Measurements from ENCODE around the gene CCDC183. TPM values are rescaled to one million over a fixed set of nuclear protein-coding genes. Genes with fewer than 3 reads are reported as not detected.
"Not testable (repeated sequence)": the region's sequence is repeated elsewhere in the genome, so short reads cannot be mapped to it uniquely, and the experiment has no call there.

CCDC183 gene
- total RNA-seq, 1 donor from 2014 or later, result 0.06 TPM

DNA sequence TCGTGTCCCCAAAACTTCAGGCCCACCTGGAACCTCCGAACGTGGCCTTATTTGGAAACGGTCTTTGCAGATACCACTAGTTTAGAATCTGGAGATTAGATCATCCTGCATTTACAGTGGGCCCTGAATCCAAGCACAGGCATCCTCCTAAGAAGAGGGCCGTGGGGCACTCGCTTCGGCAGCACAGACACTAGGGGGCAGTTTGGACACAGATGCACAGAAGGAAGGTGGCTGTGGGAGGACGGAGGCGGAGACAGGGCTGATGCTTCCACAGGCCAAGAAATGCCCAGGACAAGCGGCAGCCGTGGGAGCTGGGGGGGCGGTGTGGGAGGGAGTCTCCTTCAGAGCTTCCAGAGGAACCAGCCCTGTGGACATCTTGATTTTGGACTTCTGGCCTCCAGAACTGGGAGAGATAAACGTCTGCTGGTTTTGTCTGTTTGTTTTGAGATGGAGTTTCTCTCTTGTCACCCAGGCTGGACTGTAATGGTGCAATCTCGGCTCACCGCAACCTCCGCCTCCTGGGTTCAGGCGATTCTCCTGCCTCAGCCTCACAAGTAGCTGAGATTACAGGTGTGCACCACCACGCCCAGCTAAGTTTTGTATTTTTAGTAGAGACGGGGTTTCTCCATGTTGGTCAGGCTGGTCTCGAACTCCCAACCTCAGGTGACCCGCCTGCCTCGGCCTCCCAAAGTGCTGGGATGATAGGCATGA lies 35.1 kb upstream of the CCDC183 start:
- TF ChIP-seq, protein P1, sequence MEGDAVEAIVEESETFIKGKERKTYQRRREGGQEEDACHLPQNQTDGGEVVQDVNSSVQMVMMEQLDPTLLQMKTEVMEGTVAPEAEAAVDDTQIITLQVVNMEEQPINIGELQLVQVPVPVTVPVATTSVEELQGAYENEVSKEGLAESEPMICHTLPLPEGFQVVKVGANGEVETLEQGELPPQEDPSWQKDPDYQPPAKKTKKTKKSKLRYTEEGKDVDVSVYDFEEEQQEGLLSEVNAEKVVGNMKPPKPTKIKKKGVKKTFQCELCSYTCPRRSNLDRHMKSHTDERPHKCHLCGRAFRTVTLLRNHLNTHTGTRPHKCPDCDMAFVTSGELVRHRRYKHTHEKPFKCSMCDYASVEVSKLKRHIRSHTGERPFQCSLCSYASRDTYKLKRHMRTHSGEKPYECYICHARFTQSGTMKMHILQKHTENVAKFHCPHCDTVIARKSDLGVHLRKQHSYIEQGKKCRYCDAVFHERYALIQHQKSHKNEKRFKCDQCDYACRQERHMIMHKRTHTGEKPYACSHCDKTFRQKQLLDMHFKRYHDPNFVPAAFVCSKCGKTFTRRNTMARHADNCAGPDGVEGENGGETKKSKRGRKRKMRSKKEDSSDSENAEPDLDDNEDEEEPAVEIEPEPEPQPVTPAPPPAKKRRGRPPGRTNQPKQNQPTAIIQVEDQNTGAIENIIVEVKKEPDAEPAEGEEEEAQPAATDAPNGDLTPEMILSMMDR (conservative IDR thresholded peaks at IDR 0.05; ENCODE audit: low read depth, low read length), result peak; percentile 69
- not testable (repeated sequence) for DNase-seq (ENCODE audit: low read depth); H3K4me3 ChIP-seq (ENCODE audit: low read depth, low read length)

DNA sequence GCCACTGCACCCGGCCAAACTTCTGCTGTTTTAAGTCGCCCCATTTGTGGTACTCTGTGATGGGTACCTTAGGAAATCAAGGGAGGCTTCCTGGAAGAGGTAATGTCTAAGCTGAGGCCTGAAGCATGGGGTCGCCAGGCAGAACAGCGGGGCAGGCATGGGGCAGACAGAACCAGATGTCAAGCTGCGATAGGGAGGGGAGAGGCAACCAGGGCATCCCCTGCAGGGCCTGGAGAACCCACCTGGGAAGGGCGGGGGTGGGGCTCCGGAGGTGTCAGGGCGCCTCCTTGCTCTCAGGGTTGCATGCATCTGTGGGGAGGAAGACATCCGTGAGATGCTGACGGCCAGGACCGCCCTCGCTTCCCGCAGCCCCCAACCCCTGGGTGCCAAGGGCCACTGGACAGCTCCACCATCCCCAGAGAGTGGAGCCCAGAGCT lies 34.6 kb upstream of the CCDC183 start:
- H3K4me3 ChIP-seq (ENCODE audit: low read depth, low read length), result no peak overlapping the region
- TF ChIP-seq, protein P1 (conservative IDR thresholded peaks at IDR 0.05; ENCODE audit: low read depth, low read length), result no peak
- no peak for DNase-seq (ENCODE audit: low read depth)

DNA sequence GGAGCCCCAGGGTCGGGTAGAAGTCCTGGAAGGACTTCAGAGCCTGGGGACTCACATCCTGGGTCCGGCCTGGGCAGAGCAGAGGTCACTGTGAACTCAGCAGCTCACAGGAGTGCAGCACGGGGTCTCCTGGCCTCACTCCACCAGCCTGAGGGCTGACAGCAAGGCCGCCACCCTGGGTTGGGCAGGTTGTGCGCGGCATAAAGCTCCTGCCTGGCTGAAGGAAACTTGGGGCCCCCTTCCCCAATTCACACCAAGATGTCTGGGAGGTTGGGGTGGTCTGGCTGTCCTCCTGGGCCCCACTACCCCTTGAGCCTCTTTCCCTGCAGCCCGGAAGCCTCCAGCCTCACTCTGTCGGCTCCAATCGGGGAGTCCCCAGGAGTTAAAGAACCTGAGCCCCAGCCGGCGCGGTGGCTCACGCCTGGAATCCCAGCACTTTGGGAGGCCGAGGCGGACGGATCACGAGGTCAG lies 33.9 kb upstream of the CCDC183 start:
- DNase-seq (ENCODE audit: low read depth), result no peak
- H3K4me3 ChIP-seq (ENCODE audit: low read depth, low read length), result no peak overlapping the region
- TF ChIP-seq, protein P1 (conservative IDR thresholded peaks at IDR 0.05; ENCODE audit: low read depth, low read length), result no peak

DNA sequence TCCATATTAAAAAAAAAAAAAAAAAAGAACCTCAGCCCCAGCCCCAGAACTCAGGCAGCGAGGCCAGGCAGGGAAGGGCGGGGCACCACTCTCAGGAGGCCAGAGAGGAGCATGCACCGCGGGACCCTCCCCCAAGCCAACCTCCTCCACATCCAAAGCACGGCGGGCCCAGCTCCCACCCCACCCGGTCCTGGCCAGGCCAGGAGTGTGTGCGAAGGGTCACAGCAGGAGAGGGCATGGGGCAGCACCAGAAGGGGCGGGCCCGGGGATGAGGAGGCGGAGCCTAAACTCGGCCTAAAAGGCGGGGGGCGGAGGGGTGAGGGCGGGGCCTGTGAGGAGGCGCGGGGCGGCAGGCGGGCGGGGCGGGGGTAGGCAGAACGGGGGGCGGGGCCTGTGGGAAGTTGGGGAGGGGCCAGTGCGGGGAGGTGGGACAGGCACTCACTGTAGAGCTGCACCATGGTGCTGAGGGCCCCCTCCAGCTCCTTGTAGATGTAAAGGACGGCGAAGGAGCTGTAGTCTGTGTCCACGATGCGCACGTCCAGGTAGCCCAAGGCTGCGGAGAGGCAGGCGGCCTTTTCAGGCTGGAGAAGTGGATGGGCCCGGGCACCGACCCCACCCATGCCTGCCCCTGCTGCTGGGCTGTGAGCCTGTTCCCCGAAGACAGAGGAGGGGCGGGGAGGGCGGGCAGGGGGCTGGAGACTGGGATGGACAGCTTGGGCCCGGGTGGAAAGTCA lies 33.1 kb upstream of the CCDC183 start:
- no peak for DNase-seq (ENCODE audit: low read depth)
- no peak overlapping the region for H3K4me3 ChIP-seq (ENCODE audit: low read depth, low read length)
- TF ChIP-seq, protein P1 (conservative IDR thresholded peaks at IDR 0.05; ENCODE audit: low read depth, low read length), result no peak

DNA sequence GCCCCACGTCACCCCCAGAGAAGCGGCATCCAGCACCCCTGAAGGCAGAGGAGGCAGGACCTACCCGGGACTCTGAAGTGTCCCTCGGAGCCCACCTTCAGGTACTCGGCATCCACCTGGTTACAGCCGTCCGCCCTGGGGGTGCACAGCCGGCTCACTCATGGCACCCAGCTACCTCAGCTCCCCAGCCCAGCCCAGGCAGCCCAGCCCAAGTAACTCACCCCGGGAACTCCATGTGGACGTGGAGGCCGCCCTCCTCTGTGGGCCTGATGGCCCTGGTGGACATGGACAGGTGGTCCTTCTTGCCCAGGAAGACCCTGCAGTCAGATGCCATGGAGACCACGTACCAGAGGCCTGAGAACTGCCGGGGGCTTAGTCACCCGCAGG lies 32.5 kb upstream of the CCDC183 start:
- no peak overlapping the region for H3K4me3 ChIP-seq (ENCODE audit: low read depth, low read length)
- DNase-seq (ENCODE audit: low read depth), result no peak

DNA sequence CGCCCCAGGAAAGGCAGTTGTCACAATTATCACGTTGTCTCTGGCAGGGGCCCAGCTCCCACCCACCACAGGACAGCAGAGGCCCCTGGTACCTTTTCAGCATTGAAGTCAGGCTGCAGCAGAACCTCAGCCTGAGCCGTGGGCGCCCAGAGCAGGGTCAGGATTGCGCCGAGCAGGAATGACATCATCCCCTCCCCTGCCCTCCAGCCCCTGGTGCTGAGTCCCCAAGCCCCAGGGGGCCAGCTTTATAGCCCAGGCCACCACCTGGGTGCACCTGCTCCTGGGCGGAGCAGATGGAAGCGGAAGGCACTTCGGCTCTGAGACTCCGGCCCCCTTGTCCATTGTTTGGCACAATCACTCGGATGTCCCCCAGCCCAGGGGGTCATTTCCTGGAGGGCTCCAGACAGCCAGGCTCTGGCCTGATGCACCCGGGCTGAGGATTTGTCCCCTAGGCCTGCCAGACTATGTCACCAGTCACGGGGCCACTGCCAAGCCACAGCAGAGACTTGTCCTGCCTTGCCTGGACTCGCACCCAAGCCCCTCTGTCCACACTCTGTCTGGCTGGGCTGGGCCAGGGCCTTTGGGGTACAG lies 31.7 kb upstream of the CCDC183 start, which contains the start of gene LCN15:
Gene LCN15, minus strand, starts transcription at position 218 of the 591 bp plus-strand sequence. Its CDS starts 30 bp downstream, at position 188.
- no peak within 1 kb of the TSS for H3K4me3 ChIP-seq (ENCODE audit: low read depth, low read length)
- DNase-seq (ENCODE audit: low read depth), result no peak
- TF ChIP-seq, protein P1 (conservative IDR thresholded peaks at IDR 0.05; ENCODE audit: low read depth, low read length), result no peak

More for the DNA sequence above, 32.5 kb upstream of the CCDC183 start:
- TF ChIP-seq, protein P1 (conservative IDR thresholded peaks at IDR 0.05; ENCODE audit: low read depth, low read length), result no peak
